ENCODE data around the gene CHRNA5.
"Not testable (repeated sequence)": the region's sequence is repeated elsewhere in the genome, so short reads cannot be mapped to it uniquely, and the experiment has no call there.

Gene CHRNA5

DNA sequence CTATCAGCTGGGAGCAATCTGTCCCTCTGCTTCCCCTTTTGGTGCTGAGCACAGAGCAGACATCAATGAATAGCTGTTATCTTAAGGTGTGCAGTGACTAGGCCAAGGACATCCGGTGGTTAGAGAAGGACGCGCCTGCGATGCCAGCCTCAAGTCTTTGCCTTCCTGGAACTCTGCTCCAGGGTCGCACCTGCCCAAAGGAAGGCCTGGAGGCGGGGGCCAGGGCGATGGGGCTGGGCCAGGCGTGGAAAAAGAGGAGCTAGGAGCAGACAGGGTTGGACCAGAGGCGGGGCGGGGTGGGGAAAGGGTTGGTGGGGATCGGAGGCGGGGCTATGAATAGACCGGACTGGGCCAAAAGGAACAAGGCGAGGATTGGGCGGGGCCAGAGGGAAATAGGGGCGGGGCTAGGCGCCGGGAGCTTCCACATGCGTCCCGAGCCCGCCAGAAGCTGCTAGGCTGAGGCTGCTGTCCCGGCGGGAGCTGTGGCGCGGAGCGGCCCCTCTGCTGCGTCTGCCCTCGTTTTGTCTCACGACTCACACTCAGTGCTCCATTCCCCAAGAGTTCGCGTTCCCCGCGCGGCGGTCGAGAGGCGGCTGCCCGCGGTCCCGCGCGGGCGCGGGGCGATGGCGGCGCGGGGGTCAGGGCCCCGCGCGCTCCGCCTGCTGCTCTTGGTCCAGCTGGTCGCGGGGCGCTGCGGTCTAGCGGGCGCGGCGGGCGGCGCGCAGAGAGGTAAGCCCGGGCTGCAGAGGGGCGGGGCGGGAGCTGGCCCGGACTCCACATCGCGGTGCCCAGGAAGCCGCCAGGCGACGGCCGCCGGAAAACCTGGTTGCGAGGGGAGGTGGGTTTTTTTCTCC, at the start of gene CHRNA5:
CHRNA5 (plus strand) TSS at position 424 of the 854 bp plus-strand sequence; CDS start at position 624, 200 bp downstream.
- DNase-seq = peak; percentile 46

DNA sequence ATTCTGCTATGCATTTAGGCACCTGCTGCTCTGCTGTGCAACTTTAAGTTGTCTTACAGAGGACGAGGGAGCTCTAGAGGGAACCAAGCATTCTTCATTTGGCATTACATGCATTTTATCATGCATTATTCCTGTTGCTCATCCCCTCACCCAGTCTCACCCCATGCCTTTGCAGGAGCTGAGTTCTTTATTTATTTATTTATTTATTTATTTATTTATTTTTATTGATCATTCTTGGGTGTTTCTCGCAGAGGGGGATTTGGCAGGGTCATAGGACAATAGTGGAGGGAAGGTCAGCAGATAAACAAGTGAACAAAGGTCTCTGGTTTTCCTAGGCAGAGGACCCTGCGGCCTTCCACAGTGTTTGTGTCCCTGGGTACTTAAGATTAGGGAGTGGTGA, 45.3 kb upstream of the CHRNA5 start:
- not testable (repeated sequence) for DNase-seq

DNA sequence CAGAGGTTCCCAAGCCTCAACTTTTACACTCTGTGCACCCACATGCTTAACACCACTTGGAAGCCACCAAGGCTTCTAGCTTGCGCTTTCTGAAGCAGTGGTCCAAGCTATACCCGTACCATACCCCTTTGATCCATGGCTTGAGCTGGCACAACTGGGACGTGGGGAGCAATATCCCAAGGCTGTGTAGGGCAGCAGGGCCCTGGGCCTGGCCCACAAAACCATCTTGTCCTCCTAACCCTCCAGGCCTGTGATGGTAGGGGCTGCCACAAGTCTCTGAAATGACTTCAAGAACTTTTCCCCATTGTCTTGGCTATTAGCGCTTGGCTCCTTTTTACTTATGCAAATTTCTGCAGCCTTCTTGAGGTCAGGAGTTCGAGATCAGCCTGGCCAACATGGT, 41.1 kb upstream of the CHRNA5 start:
- no peak for DNase-seq

DNA sequence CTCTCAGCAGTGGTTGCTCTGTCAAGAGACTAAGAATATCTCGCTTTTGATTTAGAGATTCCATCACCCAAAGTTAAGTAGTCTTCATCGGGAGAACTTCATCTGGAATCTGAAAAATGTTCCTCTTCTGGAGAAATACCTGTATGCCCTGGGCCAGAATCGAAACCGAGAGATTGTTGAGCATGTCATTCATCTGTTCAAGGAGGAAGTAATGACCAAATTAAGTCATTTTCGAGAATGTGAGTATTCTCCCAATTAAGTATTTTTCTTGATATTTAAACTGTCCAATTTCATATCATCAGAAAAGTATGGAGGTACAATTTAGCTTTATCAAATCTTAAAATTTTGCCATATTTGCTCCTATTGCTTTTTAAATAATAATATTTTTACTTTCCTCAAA, 38.0 kb upstream of the CHRNA5 start:
- DNase-seq = no peak

DNA sequence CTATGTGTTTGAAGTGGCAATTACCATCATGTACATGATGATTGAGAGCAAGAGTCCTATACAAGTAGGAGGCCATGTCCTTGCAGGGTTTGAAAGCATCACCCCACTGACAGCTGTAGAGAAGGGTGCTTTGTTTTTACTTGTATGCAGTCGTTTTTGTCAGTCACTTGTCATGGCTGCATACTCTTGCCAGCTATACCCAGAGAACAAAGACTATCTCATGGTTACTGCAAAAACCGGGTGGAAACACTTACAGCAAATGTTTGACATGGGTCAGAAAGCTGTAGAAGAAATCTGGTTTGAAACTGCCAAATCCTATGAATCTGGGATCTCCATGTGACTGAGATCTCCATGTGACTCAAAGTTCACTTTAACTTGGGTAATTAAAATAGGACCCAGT, 32.0 kb upstream of the CHRNA5 start:
- no peak for DNase-seq

DNA sequence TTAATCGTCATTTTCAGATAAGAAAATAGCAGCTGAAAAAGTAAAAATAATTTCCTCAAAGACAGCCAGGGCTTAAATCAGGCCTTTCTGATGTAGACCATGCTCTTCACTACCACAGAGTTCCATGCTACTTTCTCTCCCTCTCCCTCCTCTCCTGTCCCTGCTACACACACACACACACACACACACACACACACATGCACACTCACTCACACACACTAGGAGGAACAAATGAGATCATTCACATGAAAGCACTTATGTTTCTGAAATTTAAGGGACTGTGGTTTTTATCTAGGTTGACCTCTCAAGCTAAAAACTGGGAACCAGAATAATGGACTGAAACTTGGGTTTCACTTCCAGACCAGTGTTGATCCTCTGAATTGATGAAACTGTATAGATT, 29.2 kb upstream of the CHRNA5 start:
- no peak for DNase-seq

DNA sequence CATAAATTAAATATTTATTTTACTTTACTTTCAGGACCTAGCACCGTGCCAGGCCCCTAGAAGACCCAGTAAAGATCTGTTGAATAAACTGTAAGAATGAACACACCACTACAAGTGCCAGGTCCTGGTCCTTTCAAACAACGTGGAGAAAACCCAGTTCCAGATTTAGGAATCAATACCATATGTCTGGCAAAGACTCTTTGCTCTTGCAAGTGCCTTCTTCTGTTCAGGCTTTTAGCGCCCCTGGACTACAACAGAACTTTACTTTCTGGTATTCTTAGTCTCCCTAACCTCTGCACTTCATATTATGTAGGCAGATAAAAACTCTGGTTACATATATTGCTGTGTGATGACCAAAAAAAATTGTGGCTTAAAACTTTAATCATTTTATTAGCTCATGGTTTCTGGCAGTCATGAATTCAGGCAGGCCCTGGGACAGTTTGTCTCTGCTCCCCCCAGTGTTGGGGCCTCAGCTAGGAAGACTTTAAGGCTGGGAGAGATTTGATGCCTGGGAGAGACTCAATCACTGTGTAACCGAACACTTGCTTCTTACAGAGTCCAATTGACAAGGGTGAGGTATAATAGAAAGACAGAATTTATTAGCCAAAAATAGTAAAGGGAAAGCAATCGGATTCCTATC, 27.9 kb upstream of the CHRNA5 start:
- no peak for DNase-seq

DNA sequence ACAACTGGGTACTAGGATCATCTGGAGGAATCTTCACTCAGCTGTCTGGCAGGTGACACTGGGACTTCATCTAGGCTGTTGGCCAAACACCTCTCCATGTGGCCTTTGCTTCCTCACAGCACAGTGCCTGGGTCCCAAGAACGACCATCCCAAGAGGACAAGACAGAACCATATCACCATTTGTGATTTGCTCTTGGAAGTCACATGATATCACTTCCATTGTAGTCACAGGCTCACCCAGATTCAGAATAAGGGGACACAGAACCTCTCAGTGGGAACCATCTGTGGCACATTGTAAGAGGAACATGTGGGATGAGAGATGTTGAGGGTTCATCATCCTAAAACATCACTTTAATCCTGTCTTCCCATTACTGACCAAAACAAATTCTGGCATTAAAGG, 27.0 kb upstream of the CHRNA5 start:
- no peak for DNase-seq

DNA sequence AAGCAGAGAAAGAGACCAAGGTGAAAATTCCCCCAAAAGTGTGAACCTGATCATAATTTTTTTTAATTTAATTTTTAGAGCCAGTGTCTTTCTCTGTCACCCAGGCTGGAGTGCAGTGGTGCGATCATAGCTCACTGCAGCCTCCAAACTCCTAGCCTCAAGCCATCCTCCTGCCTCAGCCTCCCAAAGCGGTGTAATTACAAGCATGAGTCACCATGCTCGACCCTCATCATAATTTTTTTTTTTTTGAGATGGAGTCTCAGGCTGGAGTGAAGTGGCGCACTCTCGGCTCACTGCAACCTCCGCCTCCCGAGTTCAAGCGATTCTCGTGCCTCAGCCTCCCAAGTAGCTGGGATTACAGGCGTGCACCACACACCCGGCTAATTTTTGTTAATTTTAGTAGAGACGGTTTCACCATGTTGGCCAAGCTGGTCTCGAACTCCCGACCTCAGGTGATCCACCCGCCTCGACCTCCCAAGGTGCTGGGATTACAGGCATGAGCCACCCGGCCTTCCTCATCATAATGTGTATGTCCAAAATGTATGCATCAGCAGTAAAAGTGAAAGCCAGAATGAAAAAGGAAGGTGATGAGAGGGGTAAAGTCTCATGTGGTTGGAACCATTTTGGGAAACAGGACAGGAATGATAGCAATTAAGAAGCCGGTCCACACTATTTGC, 25.7 kb upstream of the CHRNA5 start:
- not testable (repeated sequence) for DNase-seq

DNA sequence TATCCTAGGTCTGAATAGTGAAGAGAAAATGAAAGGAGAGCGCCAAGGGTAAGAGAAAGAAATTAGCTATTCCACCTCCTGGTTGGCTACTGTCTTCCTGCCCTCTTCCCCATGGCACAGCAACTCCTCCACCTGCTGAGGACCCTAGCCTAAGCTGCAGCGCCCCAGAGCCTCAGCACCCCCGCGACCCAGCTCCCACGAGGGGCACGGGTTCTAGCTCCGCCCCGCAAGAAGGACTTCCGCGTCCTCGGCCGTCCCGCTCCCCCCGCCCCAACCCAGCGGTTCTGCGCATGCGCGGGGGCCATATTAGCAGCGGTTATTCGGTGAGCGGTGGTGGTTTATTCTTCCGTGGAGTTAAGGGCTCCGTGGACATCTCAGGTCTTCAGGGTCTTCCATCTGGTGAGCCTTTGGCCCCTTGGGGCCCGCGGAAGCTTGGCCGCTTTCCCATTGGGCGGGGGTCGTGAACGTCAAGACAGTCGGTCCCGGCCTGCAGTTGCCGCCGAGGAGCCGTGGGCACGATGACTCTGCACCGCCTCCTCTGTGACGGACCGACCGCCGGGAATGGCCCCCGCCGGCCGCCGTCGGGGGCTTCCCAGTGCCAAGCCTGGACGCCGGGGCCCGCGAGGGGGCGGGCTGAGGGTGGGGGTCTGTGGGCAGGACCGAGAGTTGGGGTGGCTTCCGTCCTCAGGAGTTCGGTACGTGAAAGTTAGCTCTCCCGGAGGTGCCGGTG, 25.0 kb upstream of the CHRNA5 start, which contains the start of gene PSMA4:
PSMA4 (plus strand) TSS at position 304 of the 730 bp plus-strand sequence. CDS start 1,484 bp downstream, outside the sequence.
- DNase-seq = peak; percentile 93

DNA sequence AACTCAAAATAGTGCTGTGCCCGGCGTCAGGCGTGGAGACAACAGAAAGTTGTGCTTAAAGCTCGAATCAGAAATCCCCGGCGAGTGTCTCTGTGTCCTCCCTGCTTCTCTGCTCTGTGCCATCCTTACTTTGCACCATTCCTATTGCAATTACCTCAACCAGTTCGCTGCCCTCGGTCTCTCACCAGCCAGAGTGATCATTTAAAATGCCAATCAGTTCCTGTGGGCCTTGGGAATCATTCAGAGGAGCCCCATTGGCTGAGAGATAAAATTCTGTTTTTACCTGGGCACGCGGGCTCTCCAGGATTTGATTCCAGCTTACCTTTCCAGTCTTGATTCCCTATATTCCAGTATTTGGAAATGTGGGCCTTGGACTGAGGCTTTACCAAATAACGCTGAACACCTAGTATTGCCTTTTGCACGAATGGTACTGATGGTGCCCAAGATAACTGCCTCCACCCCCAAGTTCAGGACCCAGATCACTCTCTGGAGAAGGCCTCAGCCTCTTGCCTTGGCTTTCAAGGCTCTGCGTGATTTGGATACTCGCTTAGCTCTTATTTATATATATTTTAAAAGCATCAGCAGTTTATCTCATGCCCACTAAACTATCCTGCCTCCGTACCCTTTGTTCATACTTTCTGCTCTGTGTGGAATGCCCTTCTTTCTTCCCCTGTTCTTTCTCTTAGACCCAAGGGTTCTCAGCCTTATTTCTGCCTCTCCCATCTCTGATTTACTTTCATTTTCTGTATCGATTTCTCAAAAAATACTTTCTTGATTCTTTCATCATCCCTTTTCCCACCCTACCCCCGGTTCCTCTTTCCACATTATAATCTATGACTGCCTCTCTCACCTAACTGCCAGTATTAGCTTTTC, 24.2 kb upstream of the CHRNA5 start:
- DNase-seq = no peak

DNA sequence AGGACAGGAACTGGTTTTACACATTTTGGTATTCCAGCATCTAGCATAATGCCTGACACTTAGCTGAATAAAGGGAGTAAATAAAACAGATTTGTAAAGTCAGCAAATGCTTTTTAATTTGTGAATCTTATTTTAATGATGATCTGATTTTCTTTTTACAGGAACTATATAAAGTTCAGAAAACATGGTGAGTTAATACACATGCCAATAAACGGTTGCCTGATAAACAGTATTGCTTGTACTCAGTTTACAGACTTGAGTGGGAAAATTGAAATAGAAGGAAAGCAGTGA, 23.6 kb upstream of the CHRNA5 start:
- DNase-seq = no peak

DNA sequence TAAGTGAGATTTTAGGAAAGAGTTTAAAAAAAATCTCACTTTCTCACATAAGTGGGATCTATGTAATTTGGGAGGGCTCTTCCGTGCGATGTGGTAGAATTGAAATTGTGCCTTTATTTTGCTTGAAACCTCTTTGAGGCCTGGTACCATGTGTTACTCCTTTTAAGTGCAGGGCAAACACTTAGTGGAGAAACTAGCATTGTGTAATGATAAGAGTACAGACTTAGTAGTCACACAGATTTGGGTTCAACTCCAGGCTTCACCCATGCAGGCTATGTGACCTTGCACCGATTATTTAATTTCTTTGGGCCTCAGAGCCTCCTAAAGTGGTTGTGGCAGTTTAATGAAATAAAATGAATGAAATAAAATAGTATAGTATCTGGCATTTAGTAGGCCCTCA, 22.7 kb upstream of the CHRNA5 start:
- DNase-seq = no peak

DNA sequence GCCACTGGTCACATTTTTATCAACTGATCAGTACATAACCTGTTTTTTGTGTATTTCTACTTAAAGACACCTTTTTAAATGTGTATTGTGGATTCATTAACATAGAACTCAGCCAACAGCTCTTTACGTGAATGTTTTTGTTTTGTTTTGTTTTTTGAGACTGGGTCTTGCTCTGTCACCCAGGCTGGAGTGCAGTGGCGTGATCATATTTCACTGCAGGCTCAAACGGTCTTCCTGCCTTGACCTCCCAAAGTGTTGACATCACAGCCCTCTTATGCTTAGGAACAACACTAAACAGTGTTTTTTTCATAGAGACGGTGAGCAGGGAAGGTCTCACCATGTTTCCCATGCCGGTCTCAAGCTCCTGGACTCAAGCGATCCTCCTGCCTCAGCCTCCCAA, 15.1 kb upstream of the CHRNA5 start:
- DNase-seq = no peak

DNA sequence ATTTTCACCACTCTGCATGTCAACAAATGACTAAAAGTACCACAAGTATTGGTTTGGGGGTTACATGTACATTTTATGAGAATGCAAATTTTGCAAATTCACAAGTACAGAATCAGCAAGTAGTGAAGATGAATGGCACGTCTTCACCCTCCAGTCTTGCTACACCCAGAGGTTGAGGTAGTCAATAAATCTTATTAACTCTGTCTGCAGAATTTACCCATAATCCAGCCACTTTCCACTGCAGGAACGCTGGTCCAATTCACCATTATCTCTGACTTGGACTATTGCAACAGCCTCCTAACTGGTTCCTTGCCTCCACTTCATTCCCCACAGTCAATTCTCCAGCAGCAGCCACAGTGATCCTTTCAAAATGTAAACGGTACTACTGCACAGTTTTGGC, 14.5 kb upstream of the CHRNA5 start:
- DNase-seq = no peak

DNA sequence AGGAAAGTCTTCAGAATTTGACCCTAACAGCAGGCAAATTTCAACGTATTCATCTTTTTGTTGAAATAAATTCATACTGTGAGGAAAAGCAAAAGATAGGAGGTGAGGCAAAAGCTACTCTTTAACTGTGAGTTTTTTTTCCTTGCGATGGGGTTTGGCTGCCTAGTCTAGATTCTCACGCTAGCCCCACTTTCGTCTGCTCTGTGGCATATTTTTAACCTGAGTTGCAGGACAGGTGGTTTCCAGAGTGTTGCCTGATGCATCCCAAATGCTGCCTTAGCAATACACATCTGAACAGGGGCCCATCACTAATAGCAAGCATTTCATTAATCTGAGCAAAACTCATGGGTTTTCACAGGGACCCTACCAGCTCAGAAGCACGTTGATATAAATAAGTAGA, 13.4 kb upstream of the CHRNA5 start:
- no peak for DNase-seq

DNA sequence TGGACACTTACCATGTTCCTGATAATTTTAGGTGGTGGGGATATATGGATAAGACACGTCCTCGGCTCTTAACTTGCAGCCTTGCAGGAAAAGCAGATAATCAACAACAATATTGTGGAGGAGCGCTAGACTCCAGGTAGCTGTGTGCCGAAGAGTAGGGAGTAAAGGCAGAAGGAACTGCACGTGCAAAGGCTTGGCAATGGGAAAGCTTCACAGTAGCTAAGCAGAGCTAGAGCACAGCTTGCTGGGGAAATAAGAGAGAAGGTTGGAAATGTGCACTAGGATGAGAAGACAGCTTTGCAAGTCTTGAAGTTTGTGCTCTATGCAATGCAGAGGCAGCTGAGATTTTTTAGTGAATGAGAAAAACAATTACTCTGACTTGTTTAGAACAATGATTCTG, 12.7 kb upstream of the CHRNA5 start:
- no peak for DNase-seq

DNA sequence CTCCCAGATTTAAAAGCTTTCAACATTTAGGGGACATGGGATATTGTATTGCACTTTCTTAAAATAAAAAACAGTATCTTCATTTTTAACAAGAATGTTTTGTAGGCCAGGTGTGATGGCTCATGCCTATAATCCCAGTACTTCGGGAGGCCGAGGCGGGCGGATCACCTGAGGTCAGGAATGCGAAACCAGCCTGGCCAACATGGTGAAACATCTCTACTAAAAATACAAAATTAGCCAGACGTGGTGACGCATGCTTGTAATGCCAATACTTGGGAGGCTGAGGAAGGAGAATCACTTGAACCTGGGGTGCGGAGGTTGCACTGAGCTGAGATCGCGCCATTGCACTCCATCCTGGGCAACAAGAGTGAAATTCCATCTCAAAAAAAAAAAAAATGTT, 5.1 kb upstream of the CHRNA5 start:
- DNase-seq = not testable (repeated sequence)

DNA sequence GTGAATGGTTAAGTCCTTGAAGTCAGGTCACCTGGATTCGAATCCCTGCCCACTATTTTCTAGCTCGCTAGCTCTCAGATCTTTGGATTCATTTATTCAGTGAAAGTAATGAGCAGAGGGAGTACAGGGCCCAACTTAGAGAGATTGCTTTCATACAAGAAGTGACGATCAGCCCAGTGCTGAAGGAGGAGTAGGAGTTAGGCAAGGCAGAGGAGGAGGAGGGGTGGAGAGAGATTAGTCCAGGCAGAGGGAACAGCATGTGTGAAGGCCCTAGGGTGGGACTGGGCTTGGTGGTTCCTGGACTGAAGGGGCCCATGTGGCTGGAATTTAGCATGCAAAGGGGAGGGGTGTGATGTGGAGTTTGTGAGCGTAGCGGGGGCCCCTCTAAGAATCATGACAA, 3.8 kb upstream of the CHRNA5 start:
- DNase-seq = no peak

DNA sequence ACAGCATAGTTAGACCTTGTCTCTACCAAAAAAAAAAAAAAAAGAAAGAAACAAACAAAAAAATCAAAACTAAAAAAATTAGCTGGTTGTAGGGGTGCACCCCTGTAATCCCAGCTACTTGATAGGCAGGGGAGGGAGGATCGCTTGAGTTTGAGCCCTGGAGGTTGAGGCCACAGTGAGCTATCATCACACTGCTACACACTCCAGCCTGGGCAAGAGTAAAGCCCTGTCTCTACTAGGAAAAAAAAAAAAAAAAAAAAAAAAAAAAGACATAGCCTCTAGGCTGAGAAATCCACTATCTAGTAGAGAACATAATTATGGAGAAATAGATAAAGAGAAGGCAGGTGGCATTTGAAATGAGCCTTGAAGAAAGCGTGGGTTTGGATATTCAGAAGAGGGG, 2.2 kb upstream of the CHRNA5 start:
- DNase-seq = no peak

DNA sequence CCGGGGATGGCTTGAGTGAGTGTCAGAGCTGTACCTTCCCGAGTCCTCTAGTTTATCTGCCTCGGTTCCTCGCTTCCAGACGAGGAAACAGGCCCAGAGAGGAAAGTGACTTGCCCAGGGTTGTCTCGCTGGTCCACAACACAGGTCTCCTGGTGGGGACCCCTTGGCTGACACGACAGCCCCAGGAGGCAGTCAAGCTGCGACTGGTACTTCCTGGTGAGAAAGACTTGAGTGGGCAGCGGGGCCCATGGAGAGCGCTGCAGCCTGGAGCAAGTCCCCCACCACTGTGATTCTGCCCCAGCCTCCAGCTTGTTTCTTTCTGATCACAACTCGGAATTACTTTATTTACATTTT, 600 bp upstream of the CHRNA5 start:
- DNase-seq = no peak

Data from activated CD4-positive, alpha-beta T cell treated with anti-CD3 and anti-CD28 coated beads for 1 hour (primary cell).